Tibial artery (tissue), 4 donors: Measurements from ENCODE around the gene VIM.
A peak's percentile ranks its signal among the peaks of the same experiment; 100 is the strongest.

ENCODE experiments used
- DNase-seq, 2 donors: peaks; one replicate each; pipeline ENCODE4 v3.0.0-alpha.2; 2019
- H3K27ac ChIP-seq, 2 donors: fragments of 200-600 bp; sonication (generic) in 1 of 2; 1 replicate in 1 of 2; 2 replicates in 1 of 2; pipeline ENCODE4 v1.5.1; 2018 to 2019; ENCODE audit warnings: mild to moderate bottlenecking in 1 of 2
- H3K27me3 ChIP-seq, 2 donors: fragments of 200-600 bp; sonication (generic) in 1 of 2; one replicate each; pipeline versions ENCODE4 v1.5.1 to v1.6.0; 2016 to 2019
- H3K36me3 ChIP-seq, 3 donors: fragments of 200-600 bp; sonication (generic) in 2 of 3; one replicate each; pipeline ENCODE4 v1.5.1; 2016 to 2019; ENCODE audit warnings: mild to moderate bottlenecking in 2 of 3
- H3K4me1 ChIP-seq, 4 donors: fragments of 200-600 bp; sonication (generic) in 2 of 4; 1 replicate in 3 of 4; 2 replicates in 1 of 4; pipeline ENCODE4 v1.5.1; 2016 to 2019
- H3K4me3 ChIP-seq, 2 donors: fragments of 200-600 bp; sonication (generic) in 1 of 2; 1 replicate in 1 of 2; 2 replicates in 1 of 2; pipeline ENCODE4 v1.5.1; 2018 to 2019; ENCODE audit warnings: mild to moderate bottlenecking in 2 of 2
- H3K9me3 ChIP-seq, 3 donors: fragments of 200-600 bp; sonication (generic) in 1 of 3; one replicate each; pipeline ENCODE4 v1.5.1; 2016 to 2019
- CTCF ChIP-seq, 2 experiments: fragments of 200-600 bp in 1 of 2; fragments of 450-650 bp in 1 of 2; IDR thresholded peaks; one replicate each; pipeline ENCODE4 v1.5.1; 2017 to 2019; ENCODE audit warnings: antibody characterized with exemption in 2 of 2, mild to moderate bottlenecking in 1 of 2, moderate library complexity in 1 of 2
- intact Hi-C: fragments of 100-400 bp; cut with DNase I; formaldehyde crosslinking; loops from one replicate; pipeline ENCODE4 v1.15.0; 2023; ENCODE audit warnings: low total_unique reads

VIM gene

GRCh38 chr10:17185873-17186272 is 42.2 kb upstream of the VIM start:
- intact Hi-C loops: no loop called here
- Histone ChIP-seq H3K27ac (no peak overlapping the region), H3K4me3 (no peak overlapping the region), H3K36me3 (no peaks in the 10 kb centered on the region), H3K4me1 (peaks cover 0 to 22% (median 5%) of the 10 kb centered on the region in 4 donors), H3K9me3 (no peaks in the 10 kb centered on the region), H3K27me3 (no peaks in the 10 kb centered on the region)
- DNase-seq: no peak
- no peak for TF ChIP-seq CTCF (IDR thresholded peaks at IDR 0.05)

- DNase-seq: no peak
- TF ChIP-seq CTCF (IDR thresholded peaks at IDR 0.05): no peak
- H3K4me3 ChIP-seq: no peak overlapping the region
- H3K9me3 ChIP-seq: no peaks in the 10 kb centered on the region
- H3K27me3 ChIP-seq: no peaks in the 10 kb centered on the region
- peak overlapping the region in 1 of 2 donors; percentile 23 for H3K27ac ChIP-seq
- H3K4me1 ChIP-seq: peaks cover 0 to 24% (median 6%) of the 10 kb centered on the region in 4 donors
- intact Hi-C loops: no loop called here
- no peaks in the 10 kb centered on the region for H3K36me3 ChIP-seq
Observed at GRCh38 chr10:17188644-17189172, 39.3 kb upstream of the VIM start.

GRCh38 chr10:17190602-17191001 is 37.4 kb upstream of the VIM start:
- Histone ChIP-seq H3K4me3 (no peak overlapping the region), H3K27ac (peak overlapping the region in 1 of 2 donors; percentile 47)
- no peak for TF ChIP-seq CTCF (IDR thresholded peaks at IDR 0.05)

GRCh38 chr10:17195083-17195482 is 33.0 kb upstream of the VIM start:
- no peak for DNase-seq
- Histone ChIP-seq H3K4me1 (peaks cover 0 to 40% (median 15%) of the 10 kb centered on the region in 4 donors), H3K9me3 (no peaks in the 10 kb centered on the region), H3K27ac (peak overlapping the region in 1 of 2 donors; percentile 44), H3K27me3 (no peaks in the 10 kb centered on the region), H3K36me3 (no peaks in the 10 kb centered on the region), H3K4me3 (no peak overlapping the region)
- intact Hi-C loops: no loop called here
- TF ChIP-seq CTCF (IDR thresholded peaks at IDR 0.05): no peak

More at GRCh38 chr10:17190602-17191001, 37.4 kb upstream of the VIM start:
- H3K9me3 ChIP-seq: no peaks in the 10 kb centered on the region
- DNase-seq: no peak
- H3K36me3 ChIP-seq: no peaks in the 10 kb centered on the region
- intact Hi-C loops: no loop called here
- H3K27me3 ChIP-seq: no peaks in the 10 kb centered on the region
- H3K4me1 ChIP-seq: peaks cover 0 to 24% (median 6%) of the 10 kb centered on the region in 4 donors

GRCh38 chr10:17196045-17196444 is 32.0 kb upstream of the VIM start:
- no peak overlapping the region for H3K4me3 ChIP-seq
- H3K27ac ChIP-seq: peak overlapping the region; percentile 44 to 51
- no peaks in the 10 kb centered on the region for H3K9me3 ChIP-seq
- no peak for TF ChIP-seq CTCF (IDR thresholded peaks at IDR 0.05)
- intact Hi-C loops: no loop called here
- DNase-seq: no peak
- peaks cover 0 to 34% (median 12%) of the 10 kb centered on the region in 4 donors for H3K4me1 ChIP-seq
- no peaks in the 10 kb centered on the region for H3K27me3 ChIP-seq
- H3K36me3 ChIP-seq: no peaks in the 10 kb centered on the region

GRCh38 chr10:17196573-17196972 is 31.5 kb upstream of the VIM start:
- no peak for DNase-seq
- intact Hi-C loops: no loop called here
- Histone ChIP-seq H3K4me1 (peaks cover 0 to 29% (median 10%) of the 10 kb centered on the region in 4 donors), H3K9me3 (no peaks in the 10 kb centered on the region), H3K4me3 (no peak overlapping the region), H3K36me3 (no peaks in the 10 kb centered on the region), H3K27ac (peak overlapping the region; percentile 44 to 51), H3K27me3 (no peaks in the 10 kb centered on the region)
- TF ChIP-seq CTCF (IDR thresholded peaks at IDR 0.05): no peak
